GM18873 (cell line): ENCODE results near the gene DEFB124.
"Not testable (repeated sequence)": the region's sequence is repeated elsewhere in the genome, so short reads cannot be mapped to it uniquely, and the experiment has no call there.

Experiments
- ATAC-seq: cut with Tn5 transposase; IDR thresholded peaks from one replicate; pipeline ENCODE4 v1.9.1; 2021; ENCODE audit warnings: mild to moderate bottlenecking, moderate library complexity, moderate number of reproducible peaks; ENCODE audit not compliant: unreplicated experiment, low FRiP score

The DEFB124 gene, protein sequence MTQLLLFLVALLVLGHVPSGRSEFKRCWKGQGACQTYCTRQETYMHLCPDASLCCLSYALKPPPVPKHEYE

DNA sequence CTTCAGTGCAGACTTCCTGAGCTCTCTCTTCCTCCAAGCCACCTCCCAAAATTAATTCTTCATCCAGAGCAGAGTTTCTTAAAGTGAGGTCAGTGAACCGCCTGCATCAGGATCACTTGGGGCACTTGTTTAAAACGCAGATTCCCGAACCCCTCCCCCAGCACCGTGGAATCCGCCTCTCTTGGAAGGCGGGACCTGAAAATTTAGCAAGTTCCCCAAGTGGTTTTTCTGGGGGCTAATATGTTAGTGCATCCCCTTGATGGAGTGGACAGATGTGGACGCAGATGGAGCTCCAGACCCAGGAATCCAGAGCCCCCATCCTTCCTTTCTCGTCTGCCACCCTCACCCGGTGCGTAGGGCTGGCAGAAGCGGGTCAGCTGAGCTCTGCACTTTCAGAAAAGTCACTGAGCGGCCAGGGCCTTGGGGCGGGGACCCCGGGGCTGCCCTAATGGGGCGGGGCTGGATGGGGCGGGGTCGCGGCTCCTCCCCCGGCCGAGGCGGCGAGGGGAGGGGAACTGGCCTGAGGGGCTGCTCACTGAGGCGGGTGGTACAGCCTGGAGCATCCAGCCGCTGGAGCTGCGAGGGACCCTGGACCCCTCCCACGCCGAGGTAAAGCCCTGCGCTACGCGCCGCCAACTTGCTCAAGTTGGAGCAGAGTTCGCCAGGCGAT lies at the start of gene DEFB124, which contains the start of gene REM1:
DEFB124 (minus strand) TSS at position 370 of the 670 bp plus-strand sequence. CDS start 2,114 bp downstream, outside the sequence.
REM1 (plus strand) TSS at position 531 of the 670 bp plus-strand sequence. CDS start 1,158 bp downstream, outside the sequence.
- no peak for ATAC-seq

DNA sequence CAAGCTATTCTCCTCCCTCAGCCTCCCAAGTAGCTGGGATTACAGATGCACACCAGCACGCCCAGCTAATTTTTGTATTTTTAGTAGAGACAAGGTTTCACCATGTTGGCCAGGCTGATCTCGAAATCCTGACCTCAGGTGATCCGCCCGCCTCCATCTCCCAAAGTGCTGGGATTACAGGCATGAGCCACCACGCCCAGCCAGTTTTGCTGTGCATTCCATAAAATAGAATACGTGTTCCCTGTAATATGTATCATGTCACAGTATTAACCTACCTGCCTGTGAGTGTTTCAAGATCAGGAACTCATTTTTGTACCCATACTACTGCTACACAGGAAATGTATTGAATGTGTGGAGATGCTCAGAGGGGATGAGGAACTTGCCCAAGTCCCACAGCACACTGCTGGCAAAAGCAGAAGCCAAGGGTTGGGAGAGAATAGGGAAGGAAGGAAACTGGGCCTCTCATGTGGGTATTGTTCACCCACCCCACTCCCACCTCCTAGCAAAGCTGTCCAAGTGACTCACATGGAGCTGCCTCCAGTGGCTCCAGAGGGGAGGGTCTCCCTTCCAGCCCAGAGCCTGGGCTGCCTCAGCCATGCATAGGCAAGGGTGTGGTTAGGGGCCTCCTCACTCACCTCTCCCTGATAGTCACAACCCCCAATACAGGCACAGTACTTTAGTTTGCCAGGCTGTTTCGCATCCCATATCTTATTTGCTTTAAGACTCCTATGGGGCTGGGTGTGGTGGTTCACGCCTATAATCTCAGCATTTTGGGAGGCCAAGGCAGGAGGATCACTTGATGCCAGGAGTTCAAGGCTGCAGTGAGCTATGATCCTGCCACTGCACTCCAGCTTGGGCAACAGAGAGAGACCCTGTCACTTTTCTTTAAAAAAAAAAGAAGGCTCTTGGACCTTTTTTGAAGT lies 48.7 kb upstream of the DEFB124 start:
- ATAC-seq = no peak

DNA sequence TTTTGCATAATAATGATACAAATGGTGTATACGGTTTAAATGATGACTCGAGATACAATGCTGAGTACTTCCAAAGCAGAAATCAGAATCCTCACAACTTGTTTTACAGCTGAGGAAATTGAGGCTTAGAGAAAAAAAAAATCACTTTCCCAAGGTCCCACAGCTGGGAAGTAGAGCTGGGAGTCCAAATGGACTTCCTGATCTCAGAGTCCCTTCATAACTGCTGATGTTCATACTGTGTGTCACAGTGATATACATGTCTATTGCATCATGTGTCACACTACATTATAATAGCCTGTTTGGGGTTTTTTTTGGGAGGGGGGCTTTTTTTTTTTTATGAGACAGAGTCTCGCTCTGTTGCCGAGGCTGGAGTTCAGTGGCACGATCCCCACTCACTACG lies 47.8 kb upstream of the DEFB124 start:
- ATAC-seq = no peak

DNA sequence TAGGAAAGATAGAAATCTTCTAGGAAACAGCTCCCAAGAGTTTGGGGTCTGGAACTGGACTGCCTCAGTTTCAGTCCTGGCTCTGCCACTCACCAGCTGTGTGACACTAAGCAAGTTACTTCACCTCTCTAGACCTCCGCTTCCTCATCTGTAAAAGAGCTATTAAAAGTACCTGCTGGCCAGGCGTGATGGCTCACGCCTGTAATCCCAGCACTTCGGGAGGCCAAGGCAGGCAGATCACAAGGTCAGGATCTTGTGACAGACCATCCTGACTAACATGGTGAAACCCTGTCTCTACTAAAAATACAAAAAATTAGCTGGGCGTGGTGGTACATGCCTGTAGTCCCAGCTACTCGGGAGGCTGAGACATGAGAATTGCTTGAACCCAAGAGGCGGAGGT lies 46.3 kb upstream of the DEFB124 start:
- ATAC-seq = not testable (repeated sequence)

DNA sequence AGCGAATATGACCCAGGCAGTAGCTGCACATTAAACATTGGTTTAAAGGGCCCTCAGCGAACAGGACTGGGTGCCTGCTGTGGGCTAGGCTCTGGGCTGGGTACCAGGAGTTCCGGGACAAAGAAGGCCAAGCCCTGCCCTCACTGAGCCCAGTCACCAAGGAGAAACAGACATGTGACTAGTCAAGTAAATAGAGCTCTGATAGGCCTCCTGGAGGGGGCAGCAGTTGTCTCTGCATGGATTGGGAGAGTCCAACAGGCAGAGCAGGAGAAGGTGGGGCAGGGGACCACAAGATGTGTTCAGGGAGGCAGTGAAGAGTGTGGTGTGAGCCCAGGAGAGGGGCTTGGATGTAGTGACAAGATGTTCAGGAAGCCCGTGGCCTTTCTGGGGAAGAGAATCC lies 42.4 kb upstream of the DEFB124 start:
- ATAC-seq = no peak

DNA sequence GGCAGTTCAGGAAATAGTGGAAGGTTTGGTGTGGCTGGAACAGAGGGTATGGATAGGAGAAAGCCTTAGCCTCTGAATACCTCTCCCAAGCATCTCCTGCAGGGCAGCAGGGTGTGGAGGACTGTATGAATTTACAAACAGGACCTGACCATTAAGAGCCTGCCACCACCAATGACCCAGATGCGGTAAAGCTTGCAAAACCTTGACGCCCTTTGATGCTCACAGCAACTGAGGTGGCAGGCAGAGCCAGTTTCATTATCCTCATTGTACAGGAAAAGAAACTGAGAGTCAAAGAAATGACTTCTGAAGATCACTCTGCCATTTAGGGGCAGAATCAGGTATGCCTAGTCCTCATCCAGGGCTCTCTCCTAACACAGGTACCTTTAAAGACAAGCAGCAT lies 41.7 kb upstream of the DEFB124 start:
- no peak for ATAC-seq

DNA sequence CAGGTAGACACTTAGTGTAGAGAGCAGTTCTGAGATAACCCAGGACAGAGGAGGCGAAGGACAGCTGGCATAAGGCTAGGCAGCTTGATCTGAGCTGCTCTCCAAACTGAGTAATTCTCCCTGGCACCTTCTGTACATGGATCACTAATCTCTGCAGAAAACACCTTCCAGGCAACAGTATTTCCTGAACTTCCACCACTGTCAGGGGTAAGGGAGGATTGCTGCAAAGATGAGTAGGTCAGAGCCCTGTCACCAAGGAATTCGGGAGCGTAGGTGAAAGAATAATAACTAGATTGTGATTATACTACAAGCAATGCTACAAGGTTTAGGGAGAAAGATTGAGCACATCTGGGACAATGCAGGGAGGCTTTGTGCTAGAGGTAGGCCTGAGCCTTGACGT lies 41.2 kb upstream of the DEFB124 start:
- ATAC-seq = no peak

DNA sequence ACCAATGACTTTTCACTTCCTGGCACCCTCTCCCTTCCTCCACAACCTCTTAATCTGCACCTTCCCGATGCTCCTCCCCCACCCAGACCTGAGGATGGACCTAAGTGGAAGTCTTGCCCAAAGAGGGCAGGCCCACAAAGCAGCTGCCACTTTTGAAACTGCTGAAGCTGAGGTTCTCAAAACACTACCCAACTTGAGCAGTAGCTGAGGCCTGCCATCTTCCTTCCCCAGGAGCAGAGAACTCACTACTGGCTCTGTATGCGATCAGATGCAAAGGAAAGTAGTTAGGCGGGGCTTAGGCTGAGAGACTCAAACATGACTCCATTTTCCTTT lies 40.8 kb upstream of the DEFB124 start:
- ATAC-seq = no peak

DNA sequence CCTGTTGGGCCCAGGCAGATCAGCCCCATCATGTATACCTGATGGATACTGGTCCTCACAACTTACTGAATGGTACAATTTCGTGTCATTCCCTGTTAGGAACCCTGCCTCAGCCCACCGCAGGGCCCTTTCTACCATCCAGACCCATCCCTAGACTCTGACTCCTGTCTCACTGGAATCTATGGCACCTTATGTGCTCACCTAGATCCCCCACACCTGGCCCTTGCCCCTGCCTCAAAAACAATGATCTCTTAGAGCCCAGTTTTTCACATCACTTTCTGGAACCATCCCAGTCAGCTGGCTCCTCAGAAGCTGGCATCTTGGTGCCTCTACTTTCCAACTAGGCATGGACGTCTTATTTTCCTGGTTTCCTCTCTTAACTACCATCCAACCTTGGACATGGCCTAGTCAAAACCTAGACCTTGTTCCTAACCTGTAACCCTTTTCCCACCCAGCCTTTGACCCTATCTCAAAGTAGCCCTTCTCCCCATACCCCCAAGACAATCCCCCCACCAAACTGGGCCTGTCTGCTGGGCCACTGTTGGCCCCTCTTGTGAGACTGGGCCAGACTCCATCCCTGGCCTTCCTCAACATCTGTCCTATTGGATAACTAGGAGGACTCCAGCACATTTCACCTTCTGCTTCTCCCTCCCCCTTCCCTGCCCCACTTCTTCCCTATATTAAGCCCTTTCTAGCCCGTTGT lies 40.3 kb upstream of the DEFB124 start:
- no peak for ATAC-seq

DNA sequence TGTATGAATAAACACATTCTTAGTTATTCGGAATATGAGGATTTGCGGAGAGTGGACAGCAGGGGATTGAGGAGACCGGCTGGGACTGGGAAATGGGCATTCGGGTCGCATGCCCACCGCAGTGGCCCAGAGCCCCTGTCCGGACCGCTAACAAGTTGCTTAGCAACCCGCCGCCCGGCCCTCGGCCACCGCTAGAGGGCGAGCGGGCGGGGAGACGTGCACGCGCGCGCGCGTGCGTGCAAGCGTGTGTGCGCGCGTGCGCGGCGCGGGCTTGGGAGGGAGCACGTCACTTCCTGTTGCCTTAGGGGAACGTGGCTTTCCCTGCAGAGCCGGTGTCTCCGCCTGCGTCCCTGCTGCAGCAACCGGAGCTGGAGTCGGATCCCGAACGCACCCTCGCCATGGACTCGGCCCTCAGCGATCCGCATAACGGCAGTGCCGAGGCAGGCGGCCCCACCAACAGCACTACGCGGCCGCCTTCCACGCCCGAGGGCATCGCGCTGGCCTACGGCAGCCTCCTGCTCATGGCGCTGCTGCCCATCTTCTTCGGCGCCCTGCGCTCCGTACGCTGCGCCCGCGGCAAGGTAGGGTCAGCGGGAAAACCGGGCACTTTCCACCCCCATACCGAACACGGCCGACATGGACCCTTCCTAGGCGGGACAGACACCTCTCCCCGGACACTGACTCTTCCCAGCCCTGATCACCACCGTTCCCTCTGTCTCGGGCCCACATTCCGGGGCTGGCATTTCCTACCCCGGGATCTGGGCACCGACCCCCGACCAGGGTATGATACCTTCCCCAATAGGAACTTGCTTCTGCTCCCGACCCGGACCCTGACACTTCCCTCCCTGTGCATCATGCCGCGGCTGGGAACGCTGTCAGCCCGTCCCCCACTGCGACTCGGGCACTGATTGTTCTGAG lies 39.5 kb upstream of the DEFB124 start, which contains the start of gene HM13:
HM13 (plus strand) TSS at position 289 of the 918 bp plus-strand sequence; CDS start at position 399, 110 bp downstream.
- ATAC-seq = peak; percentile 79

DNA sequence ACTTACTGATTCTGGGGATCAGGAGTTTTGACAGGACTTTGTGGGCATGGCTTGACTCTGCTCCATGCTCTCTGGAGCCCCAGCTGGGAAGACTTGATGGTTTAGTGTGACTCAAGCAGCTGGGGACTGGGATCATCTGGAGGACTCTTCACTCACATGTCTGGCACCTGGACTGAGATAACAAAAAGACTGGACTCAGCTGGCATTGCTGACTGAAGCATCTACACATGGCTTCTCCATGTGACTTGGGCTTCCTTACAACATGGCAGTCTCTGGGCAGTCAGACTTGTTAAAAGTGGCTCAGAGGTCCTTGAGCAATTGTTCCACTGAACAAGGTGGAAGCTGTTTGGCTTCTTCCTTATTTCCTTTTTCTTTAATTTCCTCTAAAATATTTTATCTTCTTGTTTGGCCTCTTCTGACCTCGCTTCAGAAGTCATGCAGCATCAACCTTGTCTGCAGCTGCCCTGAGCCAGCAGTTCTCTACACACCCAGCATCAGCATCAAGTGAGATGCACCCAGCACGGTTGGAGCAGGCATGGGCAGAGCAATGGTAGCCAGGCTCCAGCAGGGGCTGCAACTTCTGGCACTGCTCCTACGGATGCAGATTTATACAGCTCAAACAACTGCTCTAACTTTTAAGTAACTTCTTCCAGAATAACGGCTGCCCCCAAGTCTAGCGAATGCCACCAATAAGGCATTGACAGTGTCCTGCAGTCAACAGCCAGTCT lies 33.8 kb upstream of the DEFB124 start:
- ATAC-seq = no peak

DNA sequence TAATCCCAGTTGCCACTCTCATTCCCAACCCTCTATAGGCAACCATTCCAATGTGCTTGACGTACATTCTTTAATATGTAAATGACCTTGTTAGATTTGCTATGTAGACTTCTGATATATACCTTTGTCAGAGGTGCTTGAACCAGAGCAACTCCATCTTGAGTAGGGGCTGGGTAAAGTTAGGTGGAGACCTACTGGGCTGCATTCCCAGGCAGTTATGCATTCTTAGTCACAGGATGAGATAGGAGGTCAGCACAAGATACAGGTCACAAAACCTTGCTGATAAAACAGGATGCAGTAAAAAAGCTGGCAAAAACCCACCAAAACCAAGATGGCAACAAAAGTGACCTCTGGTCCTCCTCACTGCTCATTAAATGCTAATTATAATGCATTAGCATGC lies 31.0 kb upstream of the DEFB124 start:
- ATAC-seq = no peak

DNA sequence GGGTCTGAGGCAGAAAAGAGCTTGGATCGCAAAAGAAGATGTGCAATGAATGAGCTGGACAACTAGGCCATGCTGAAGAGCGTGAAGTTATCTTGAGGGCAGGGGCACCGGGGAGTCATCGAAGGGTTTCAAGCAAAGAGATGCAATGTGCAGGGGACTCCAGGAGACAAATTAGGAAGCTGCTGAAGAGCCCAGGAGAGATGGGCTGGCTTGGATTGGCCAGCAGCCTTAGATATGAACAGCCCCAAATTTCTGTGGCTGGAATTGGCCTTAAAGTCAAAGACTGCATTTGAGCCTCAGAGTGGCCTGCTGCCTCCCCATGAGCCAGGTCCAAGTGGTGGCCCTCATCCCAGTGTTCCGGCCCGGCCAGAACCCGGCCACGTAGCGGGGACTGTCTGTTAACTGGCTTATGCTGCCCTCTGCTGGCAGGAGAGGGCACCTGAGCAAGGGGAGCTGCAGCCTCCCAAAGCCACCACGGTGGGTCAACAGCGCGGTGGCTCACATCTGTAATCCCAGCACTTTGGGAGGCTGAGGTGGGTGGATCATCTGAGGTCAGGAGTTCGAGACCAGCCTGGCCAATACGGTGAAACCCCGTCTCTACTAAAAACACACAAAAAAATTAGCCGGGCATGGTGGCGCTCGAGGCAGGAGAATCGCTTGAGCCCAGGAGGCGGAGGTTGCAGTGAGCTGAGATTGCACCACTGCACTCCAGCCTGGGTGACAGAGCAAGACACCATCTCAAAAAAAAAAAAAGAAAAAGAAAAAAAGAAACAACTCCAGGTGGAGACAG lies 28.2 kb upstream of the DEFB124 start:
- peak; percentile 62 for ATAC-seq

DNA sequence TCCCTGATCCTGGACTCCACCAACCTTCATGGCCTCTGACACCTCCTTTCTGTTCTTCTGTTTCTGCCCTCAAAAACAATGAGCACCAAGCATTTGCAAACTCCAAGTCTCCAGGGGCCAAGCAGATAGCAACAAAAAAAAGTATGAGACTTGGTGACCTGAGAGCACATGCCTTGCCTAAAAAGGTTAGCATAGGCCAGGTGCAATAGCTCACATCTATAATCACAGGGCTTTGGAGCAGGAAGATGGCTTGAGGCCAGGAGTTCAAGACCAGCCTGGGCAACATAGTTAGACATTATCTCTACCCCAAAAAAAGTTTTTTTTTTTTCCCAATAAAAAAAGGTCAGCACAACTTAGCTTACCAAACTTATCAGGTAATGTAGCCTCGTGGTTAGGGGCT lies 25.6 kb upstream of the DEFB124 start:
- ATAC-seq = no peak

DNA sequence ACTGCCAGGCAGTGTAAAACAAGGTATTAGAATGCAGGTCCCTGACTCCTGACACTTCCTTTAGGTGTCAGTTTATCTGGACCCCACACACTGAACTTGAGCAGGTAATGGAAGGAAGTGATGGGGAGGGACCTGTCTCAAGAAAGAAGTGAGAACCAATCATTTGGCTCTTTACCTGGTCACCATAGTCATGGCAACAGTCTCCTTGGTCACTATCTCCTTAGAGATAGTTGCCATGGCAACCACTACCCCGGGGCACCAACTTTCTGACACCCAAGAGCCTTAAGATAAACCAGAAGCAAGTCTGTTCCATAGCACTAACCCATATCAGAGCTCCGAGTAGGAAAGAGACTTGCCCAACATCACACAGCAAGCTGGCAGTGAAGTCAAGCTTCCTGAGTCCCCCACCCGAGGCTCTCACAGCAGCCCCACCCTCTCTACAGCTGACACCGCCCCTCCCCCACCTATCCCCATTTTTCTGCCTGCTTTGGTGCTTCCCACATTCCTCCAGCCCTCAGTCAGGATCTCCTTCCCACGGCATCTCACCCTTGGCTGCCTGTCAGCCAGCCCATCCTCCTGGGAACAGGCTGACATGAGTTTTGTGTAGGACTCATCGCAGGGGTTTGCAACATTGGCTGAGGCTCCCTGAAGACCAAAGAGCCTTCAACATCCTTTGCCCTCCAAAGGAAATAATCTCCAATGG lies 23.1 kb upstream of the DEFB124 start:
- no peak for ATAC-seq

DNA sequence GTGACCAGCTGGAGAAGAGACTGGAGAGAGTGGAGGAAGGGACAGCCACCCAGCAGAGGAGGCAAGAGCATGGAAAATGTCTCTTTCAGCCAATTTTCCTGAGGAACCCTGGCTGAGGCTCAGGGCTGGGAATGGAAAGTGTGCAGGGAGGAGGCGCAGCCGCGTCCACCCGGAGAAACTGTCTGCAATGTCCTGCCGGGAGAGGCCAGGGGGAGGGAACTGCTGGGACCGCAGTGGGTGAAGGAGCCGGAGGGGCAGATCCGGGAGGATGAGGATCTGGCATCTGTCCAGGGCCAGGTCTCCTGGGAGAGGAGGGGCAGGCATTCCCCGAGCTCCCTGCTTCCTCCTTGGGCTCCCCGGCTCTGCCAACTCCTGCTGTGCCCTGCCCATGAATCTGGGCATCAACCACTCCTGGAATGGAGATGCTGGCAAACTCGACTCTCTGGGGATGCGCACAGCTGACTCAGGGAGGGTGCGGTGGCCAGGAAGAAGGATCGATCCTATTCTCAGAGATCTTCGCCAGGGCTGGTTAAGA lies 21.9 kb upstream of the DEFB124 start:
- ATAC-seq = no peak

DNA sequence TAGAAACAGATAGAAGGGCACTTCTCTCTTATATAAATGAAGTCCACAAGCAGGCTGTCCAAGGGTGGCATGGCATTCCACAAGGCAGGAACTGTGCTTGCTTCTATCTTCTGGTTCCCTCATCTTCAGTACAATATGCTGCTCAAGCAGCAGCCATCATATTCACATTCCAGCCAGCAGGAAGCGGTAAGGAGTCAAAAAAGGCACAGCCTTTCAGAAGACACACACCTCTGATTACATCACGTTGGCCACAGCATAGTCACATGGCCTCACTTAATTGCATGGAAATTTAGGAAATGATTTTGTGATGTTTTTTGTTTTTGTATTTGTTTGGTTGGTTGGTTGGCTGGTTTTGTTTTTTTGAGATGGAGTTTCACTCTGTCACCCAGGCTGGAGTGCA lies 19.2 kb upstream of the DEFB124 start:
- ATAC-seq = no peak
